Measurements from ENCODE around the gene LRRFIP2. TPM values are rescaled to one million over a fixed set of nuclear protein-coding genes. Genes with fewer than 3 reads are reported as not detected.

The LRRFIP2 gene
- total and polyA plus RNA-seq, 2 of the 8 experiments (the other 6 are each of a cell fraction or from before 2014, with no cell fraction given), result 8.8 to 25.6 TPM

DNA sequence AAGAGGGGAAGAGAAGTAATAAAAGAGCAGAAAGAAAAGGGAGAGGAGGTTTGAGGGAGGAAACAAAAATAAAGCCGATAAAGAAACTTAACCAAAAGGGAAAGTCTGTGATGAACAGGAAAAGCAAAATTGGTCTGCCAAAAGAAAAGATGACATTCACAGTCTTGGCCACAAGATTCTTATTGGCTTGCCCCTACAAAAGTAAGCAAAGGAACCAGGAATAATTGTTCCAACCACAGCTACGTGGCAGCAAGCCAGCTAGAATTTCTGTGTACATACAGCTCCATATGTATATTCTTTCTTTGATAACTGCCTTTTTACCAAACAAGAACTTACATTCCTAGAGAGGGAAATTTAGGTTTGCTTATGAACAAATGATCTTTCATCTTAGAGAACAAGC lies 101.5 kb downstream of the LRRFIP2 start:
- Histone ChIP-seq H3K27ac (ENCODE audit: low read depth, low read length) (no peak overlapping the region), H3K4ac (replicated peaks; ENCODE audit: insufficient read length, low read depth, low read length) (no peak overlapping the region), H2AK5ac (ENCODE audit: low read depth, low read length) (no peak overlapping the region), H3K18ac (ENCODE audit: extremely low read depth, low read length) (no peak overlapping the region), H3K23ac (ENCODE audit: insufficient read length) (no peak overlapping the region), H2BK120ac (replicated peaks; ENCODE audit: low read depth, low read length) (no peak overlapping the region), H3K56ac (replicated peaks; ENCODE audit: insufficient read length, low read depth, low read length) (no peak overlapping the region), H3K23me2 (ENCODE audit: low read depth, low read length) (no peaks in the 10 kb centered on the region), H2BK15ac (ENCODE audit: low read length) (no peak overlapping the region), H3K14ac (ENCODE audit: insufficient read length) (no peak overlapping the region), H2BK12ac (ENCODE audit: low read depth, low read length) (no peak overlapping the region), H3K36me3 (ENCODE audit: control insufficient read depth in 2 of 4, insufficient read depth in 4 of 4, low read length in 3 of 4) (peaks cover 0 to 6% (median 0%) of the 10 kb centered on the region in 4 experiments; a peak in 2 of 8 replicates), H4K91ac (replicated peaks; ENCODE audit: insufficient read length, low read length) (no peak overlapping the region), H3K27me3 (replicated peaks in 1 of 4; ENCODE audit: control insufficient read depth in 3 of 4, extremely low read depth in 1 of 4, insufficient read depth in 3 of 4, low read length in 3 of 4) (no peaks in the 10 kb centered on the region), H3K4me1 (replicated peaks in 1 of 4; ENCODE audit: control insufficient read depth in 3 of 4, insufficient read depth in 4 of 4, low read length in 3 of 4) (no peaks in the 10 kb centered on the region), H2AFZ (ENCODE audit: low read length) (no peak overlapping the region), H2BK20ac (ENCODE audit: low read length) (no peak overlapping the region), H3K4me3 (ENCODE audit: extremely low read depth in 1 of 4, insufficient read depth in 2 of 4, low read depth in 3 of 4, low read length in 4 of 4) (no peak overlapping the region), H2BK5ac (ENCODE audit: low read depth, low read length) (no peak overlapping the region), H3K79me1 (ENCODE audit: low read depth, low read length) (no peaks in the 10 kb centered on the region), H3K4me2 (ENCODE audit: insufficient read depth in 1 of 2, low read depth in 2 of 2, low read length in 2 of 2) (no peak overlapping the region), H4K20me1 (replicated peaks in 1 of 2; ENCODE audit: control insufficient read depth in 1 of 2, insufficient read depth in 2 of 2, low read length in 2 of 2) (no peaks in the 10 kb centered on the region), H3K9me3 (ENCODE audit: insufficient read depth in 2 of 2, low read depth in 1 of 2, low read length in 1 of 2) (no peaks in the 10 kb centered on the region), H3K79me2 (ENCODE audit: control insufficient read depth in 1 of 2, insufficient read depth in 2 of 2, low read length in 2 of 2) (no peaks in the 10 kb centered on the region), H3K9ac (replicated peaks in 1 of 4; ENCODE audit: extremely low read depth in 1 of 4, low read depth in 3 of 4, low read length in 3 of 4) (no peak overlapping the region), H4K5ac (ENCODE audit: insufficient read length, low read depth, low read length) (no peak overlapping the region), H4K8ac (ENCODE audit: extremely low read depth, insufficient read depth, low read length) (no peak overlapping the region)
- 83% methylated on average over 2 of the region's 2 CpGs; no CpG with 5 or more reads in 1 of the 2 experiments for WGBS, 2 experiments (ENCODE audit: extremely low coverage in 1 of 2, insufficient coverage in 1 of 2, insufficient read length in 1 of 2, insufficient replicate concordance in 2 of 2, low coverage in 1 of 2, low lambda C conversion rate in 2 of 2, missing lambda C conversion rate in 1 of 2)
- CTCF ChIA-PET (ENCODE audit: partially characterized antibody), result no interaction called here
- TF ChIP-seq CREB1 (IDR thresholded peaks at IDR 0.05) (no peak), ASH2L (IDR thresholded peaks at IDR 0.05; ENCODE audit: low read length) (no peak)
- FAIRE-seq (no peak), DNase-seq (ENCODE audit: low read depth in 1 of 2, low spot score in 2 of 2) (no peak)
- POLR2A ChIA-PET (ENCODE audit: partially characterized antibody), result no interaction called here
